GM12878 (cell line): ENCODE data around the gene FREM2. TPM values are rescaled to one million over a fixed set of nuclear protein-coding genes. Genes with fewer than 3 reads are reported as not detected.

ENCODE experiments used
- ATAC-seq: fragments of 200-7000 bp; cut with Tn5 transposase; 3 replicates; pipeline ENCODE4 v1.9.1; 2020; ENCODE audit warnings: mild to moderate bottlenecking, moderate library complexity
- BruUV-seq: library from RNA; stranded (reverse); fragments of 400-500 nt; replicated peaks from 2 replicates; lab custom pipeline; 2021; lab: Mats Ljungman, UMichigan
- CTCF ChIA-PET: fragments of 300-600 bp; sonication (Branson Sonifier 250); formaldehyde crosslinking; extraction: SDS; loops from one replicate; lab custom pipeline; 2021; ENCODE audit warnings: inconsistent platforms; lab: Yijun Ruan, JAX
- POLR2A ChIA-PET: fragments of 350-600 bp; formaldehyde crosslinking; extraction: SDS; loops from one replicate; lab custom pipeline; 2021; ENCODE audit warnings: inconsistent platforms; lab: Charles Lee
- RAD21 ChIA-PET: fragments of 300-600 bp; sonication (Branson Sonifier 250); formaldehyde crosslinking; loops from one replicate; lab custom pipeline; 2023; ENCODE audit warnings: antibody characterized with exemption; ENCODE audit not compliant: unreplicated experiment; lab: Charles Lee
- SMC1A ChIA-PET: fragments of 300-600 bp; sonication (Branson Sonifier 250); formaldehyde crosslinking; loops from one replicate; lab custom pipeline; 2023; ENCODE audit not compliant: unreplicated experiment, uncharacterized antibody; lab: Charles Lee
- DNase-seq: peaks from one replicate; pipeline ENCODE4 v3.0.0-alpha.2; 2011; ENCODE audit warnings: low read depth, low spot score
- FAIRE-seq: peaks from 3 replicates; lab custom pipeline; 2011; peaks lifted over from hg19 to GRCh38; lab: Jason Lieb, UNC
- H2AFZ ChIP-seq: 2 replicates; pipeline ENCODE4 v1.6.0; 2011; ENCODE audit warnings: low read depth, low read length, control low read depth; ENCODE audit not compliant: control insufficient read depth
- H3K27ac ChIP-seq: 2 replicates; pipeline ENCODE4 v1.5.1; 2011; ENCODE audit warnings: control low read depth; ENCODE audit not compliant: control insufficient read depth, insufficient read depth
- H3K27me3 ChIP-seq, 2 experiments: replicated peaks in 1 of 2; 2 replicates each; pipeline versions ENCODE4 v1.6.0 to v1.6.1; 2011; ENCODE audit warnings: low read length in 1 of 2; ENCODE audit not compliant: control insufficient read depth in 2 of 2, insufficient read depth in 2 of 2
- H3K36me3 ChIP-seq, 2 experiments: 2 replicates each; pipeline ENCODE4 v1.5.1; 2011; ENCODE audit warnings: low read length in 1 of 2; ENCODE audit not compliant: control insufficient read depth in 2 of 2, insufficient read depth in 2 of 2
- H3K4me1 ChIP-seq: 2 replicates; pipeline ENCODE4 v1.6.1; 2011; ENCODE audit warnings: mild to moderate bottlenecking, low read length, moderate library complexity, mixed read lengths; ENCODE audit not compliant: control insufficient read depth, insufficient read depth
- H3K4me2 ChIP-seq: 2 replicates; pipeline ENCODE4 v1.6.0; 2011; ENCODE audit warnings: control low read depth; ENCODE audit not compliant: control insufficient read depth, insufficient read depth
- H3K4me3 ChIP-seq: fragments of 200-600 bp; sonication (generic); 2 replicates; pipeline ENCODE4 v1.5.1; 2016
- H3K79me2 ChIP-seq: 2 replicates; pipeline ENCODE4 v1.6.0; 2011; ENCODE audit warnings: low read length; ENCODE audit not compliant: control insufficient read depth, insufficient read depth
- H3K9ac ChIP-seq: 2 replicates; pipeline ENCODE4 v1.8.0; 2011; ENCODE audit warnings: low read length, control low read depth, mixed read lengths; ENCODE audit not compliant: control insufficient read depth, insufficient read depth
- H3K9me3 ChIP-seq: replicated peaks from 3 replicates; pipeline ENCODE4 v1.5.1; 2011; ENCODE audit warnings: mild to moderate bottlenecking, low read length; ENCODE audit not compliant: control insufficient read depth, insufficient read depth
- H4K20me1 ChIP-seq: 2 replicates; pipeline ENCODE4 v1.6.0; 2011; ENCODE audit not compliant: control insufficient read depth, insufficient read depth
- CBFB ChIP-seq: IDR thresholded peaks from 2 replicates; pipeline ENCODE4 v1.6.1; 2016; ENCODE audit warnings: antibody characterized with exemption, low read depth
- CREB1 ChIP-seq: IDR thresholded peaks from 2 replicates; pipeline ENCODE4 v1.6.1; 2012; ENCODE audit warnings: low read depth, mild to moderate bottlenecking, inconsistent platforms
- EGR1 ChIP-seq, 2 experiments: IDR thresholded peaks; 1 replicate in 1 of 2; 2 replicates in 1 of 2; pipeline ENCODE4 v1.6.1; 2011 to 2012; ENCODE audit warnings: low read depth in 2 of 2, low read length in 2 of 2, borderline replicate concordance in 1 of 2, mild to moderate bottlenecking in 1 of 2, moderate library complexity in 1 of 2
- FOS ChIP-seq: IDR thresholded peaks from 3 replicates; pipeline ENCODE4 v1.6.1; 2011; ENCODE audit warnings: borderline replicate concordance; ENCODE audit not compliant: insufficient read length; ENCODE audit errors: extremely low read depth
- IKZF2 ChIP-seq, 2 experiments: fragments of 450-650 bp; IDR thresholded peaks; 2 replicates each; pipeline ENCODE4 v1.6.1; 2017; ENCODE audit warnings: mild to moderate bottlenecking in 2 of 2, moderate library complexity in 2 of 2
- JUNB ChIP-seq: IDR thresholded peaks from 2 replicates; pipeline ENCODE4 v1.6.1; 2016; ENCODE audit warnings: antibody characterized with exemption, mild to moderate bottlenecking
- LARP7 ChIP-seq: fragments of 450-650 bp; IDR thresholded peaks from 2 replicates; pipeline ENCODE4 v1.6.1; 2017; ENCODE audit warnings: mild to moderate bottlenecking
- MXI1 ChIP-seq: fragments of 150-350 bp; IDR thresholded peaks from 2 replicates; pipeline ENCODE4 v1.6.1; 2011; ENCODE audit warnings: low read depth, mild to moderate bottlenecking, inconsistent platforms, low read length, improper control_type of control experiment
- PAX8 ChIP-seq: fragments of 450-650 bp; IDR thresholded peaks from 2 replicates; pipeline ENCODE4 v1.6.1; 2017; ENCODE audit warnings: mild to moderate bottlenecking, moderate library complexity
- SMARCA5 ChIP-seq: fragments of 450-650 bp; IDR thresholded peaks from 2 replicates; pipeline ENCODE4 v1.6.1; 2017; ENCODE audit warnings: mild to moderate bottlenecking
- SUPT20H ChIP-seq: IDR thresholded peaks from 2 replicates; pipeline ENCODE4 v1.6.1; 2011; ENCODE audit warnings: low read depth, mild to moderate bottlenecking, low read length, moderate library complexity, borderline replicate concordance; ENCODE audit not compliant: control insufficient read depth
- TCF12 ChIP-seq: IDR thresholded peaks from 2 replicates; pipeline ENCODE4 v1.6.1; 2011; ENCODE audit warnings: low read depth, mild to moderate bottlenecking, low read length
- YBX1 ChIP-seq: fragments of 450-650 bp; IDR thresholded peaks from 2 replicates; pipeline ENCODE4 v1.6.1; 2016; ENCODE audit warnings: antibody characterized with exemption
- ZNF207 ChIP-seq: fragments of 450-650 bp; IDR thresholded peaks from 2 replicates; pipeline ENCODE4 v1.6.1; 2014; ENCODE audit warnings: antibody characterized with exemption, mild to moderate bottlenecking, borderline replicate concordance
- ZSCAN29 ChIP-seq: fragments of 450-650 bp; IDR thresholded peaks from 2 replicates; pipeline ENCODE4 v1.6.1; 2017; ENCODE audit warnings: mild to moderate bottlenecking, moderate library complexity
- WGBS: methylation state at CpG from one replicate; pipeline ENCODE4 v1.1.6; 2016; ENCODE audit warnings: low lambda C conversion rate; ENCODE audit not compliant: insufficient replicate concordance, insufficient coverage; ENCODE audit errors: missing lambda C conversion rate; 5-methylcytosine and 5-hydroxymethylcytosine counted together
- in situ Hi-C: fragments of 300-500 bp; cut with MboI; formaldehyde crosslinking; loops from 9 replicates; pipeline ENCODE4 v1.14.3; 2018; ENCODE audit warnings: mixed read lengths
- intact Hi-C: fragments of 100-400 bp; cut with micrococcal nuclease; formaldehyde crosslinking; loops from one replicate; pipeline ENCODE4 v1.14.2; 2022; ENCODE audit not compliant: unreplicated experiment
- polyA plus RNA-seq, 11 experiments: library from polyadenylated mRNA; depleted of rRNA in 4 of 11; unstranded in 6 of 11; stranded (reverse) in 5 of 11; fragments of >200 nt; fragmentation: Nextera tagmentation in 4 of 11; fragmentation: Illumina TruSeq in 1 of 11; extraction: Ambion mirVana in 4 of 11; extraction: Trizol in 1 of 11; gene quantifications; 1 replicate in 1 of 11; 2 replicates in 10 of 11; pipeline versions ENCODE4 v1.2.1 to v1.2.3, GENCODE V29; 2011 to 2016; ENCODE audit warnings: inconsistent platforms in 2 of 11, missing spikeins in 2 of 11, low read depth in 1 of 11
- total RNA-seq, 4 experiments: library from RNA; depleted of rRNA in 3 of 4; stranded (reverse); fragments of >200 nt in 3 of 4; fragmentation: Illumina TruSeq in 1 of 4; extraction: Trizol in 1 of 4; gene quantifications; 2 replicates each; pipeline versions ENCODE4 v1.2.1 to v1.2.3, GENCODE V29; 2013 to 2021
- TF ChIP-seq, protein P1 (sequence below): fragments of 450-650 bp; IDR thresholded peaks from 2 replicates; pipeline ENCODE4 v1.6.1; 2017; ENCODE audit warnings: borderline replicate concordance
- TF ChIP-seq, protein P2 (sequence below): IDR thresholded peaks from 2 replicates; pipeline ENCODE4 v1.6.1; 2012; ENCODE audit warnings: low read depth, low read length, improper control_type of control experiment
- TF ChIP-seq, protein P3 (sequence below): IDR thresholded peaks from 2 replicates; pipeline ENCODE4 v1.6.1; 2011; ENCODE audit warnings: borderline replicate concordance, low read depth, mild to moderate bottlenecking, moderate library complexity, mixed read lengths, low read length; ENCODE audit not compliant: insufficient read depth; ENCODE audit errors: extremely low read length

Gene FREM2
- total and polyA plus RNA-seq, 10 of the 15 experiments (the other 5 are each of a cell fraction or from before 2014, with no cell fraction given) = 0.02 to 0.12 (median 0.05) TPM; not detected in 2

DNA sequence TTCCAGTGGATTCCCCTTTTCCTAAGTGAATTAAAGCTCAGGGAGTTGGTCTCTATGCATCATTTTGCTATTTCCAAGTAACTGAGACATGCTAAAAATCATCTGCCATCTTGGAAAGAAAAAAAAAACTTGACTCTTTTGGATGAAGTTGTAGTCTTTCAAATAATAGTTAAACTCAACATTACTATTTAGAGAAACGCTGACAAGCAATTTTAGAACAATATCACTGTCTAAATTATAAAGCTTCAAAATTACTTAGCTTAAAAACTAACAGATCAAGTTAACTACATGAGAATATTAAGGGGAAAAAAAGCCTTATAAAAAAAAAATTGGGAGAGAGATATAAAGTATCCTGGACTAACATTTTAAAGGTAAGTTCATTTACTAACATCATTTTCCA, 235.3 kb downstream of the FREM2 start:
- no peaks in the 10 kb centered on the region for H3K79me2 ChIP-seq
- DNase-seq (no peak), FAIRE-seq (no peak), ATAC-seq (no peak)
- in situ Hi-C loops = no loop called here
- RAD21 ChIA-PET = no interaction called here
- H3K9me3 ChIP-seq = no peaks in the 10 kb centered on the region; the same call in 2 of the 3 replicates
- H3K9ac ChIP-seq = no peak overlapping the region
- H3K36me3 ChIP-seq = no peaks in the 10 kb centered on the region
- H3K27ac ChIP-seq = no peak overlapping the region
- CTCF ChIA-PET = interaction anchor here (0.7 to 1.0 kb wide), 3 partner anchors 8 to 47 kb away, joined by 3 read pairs; no protein-coding TSS in a partner anchor
- no peak overlapping the region for H3K4me2 ChIP-seq
- POLR2A ChIA-PET = no interaction called here
- no peak overlapping the region for H3K4me3 ChIP-seq
- WGBS = 28% methylated on average over 1 of the region's 1 CpG
- SMC1A ChIA-PET = interaction anchor here (0.6 to 1.0 kb wide), 3 partner anchors 9 to 331 kb away, joined by 3 read pairs; no protein-coding TSS in a partner anchor
- no peaks in the 10 kb centered on the region for H3K27me3 ChIP-seq
- no peaks in the 10 kb centered on the region for H4K20me1 ChIP-seq
- no TSS peak for BruUV-seq
- H3K4me1 ChIP-seq = no peaks in the 10 kb centered on the region
- no peak overlapping the region for H2AFZ ChIP-seq
- TF ChIP-seq, protein P1, sequence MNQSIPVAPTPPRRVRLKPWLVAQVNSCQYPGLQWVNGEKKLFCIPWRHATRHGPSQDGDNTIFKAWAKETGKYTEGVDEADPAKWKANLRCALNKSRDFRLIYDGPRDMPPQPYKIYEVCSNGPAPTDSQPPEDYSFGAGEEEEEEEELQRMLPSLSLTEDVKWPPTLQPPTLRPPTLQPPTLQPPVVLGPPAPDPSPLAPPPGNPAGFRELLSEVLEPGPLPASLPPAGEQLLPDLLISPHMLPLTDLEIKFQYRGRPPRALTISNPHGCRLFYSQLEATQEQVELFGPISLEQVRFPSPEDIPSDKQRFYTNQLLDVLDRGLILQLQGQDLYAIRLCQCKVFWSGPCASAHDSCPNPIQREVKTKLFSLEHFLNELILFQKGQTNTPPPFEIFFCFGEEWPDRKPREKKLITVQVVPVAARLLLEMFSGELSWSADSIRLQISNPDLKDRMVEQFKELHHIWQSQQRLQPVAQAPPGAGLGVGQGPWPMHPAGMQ = no peak
- no peak for TF ChIP-seq ZNF207
- no peak for TF ChIP-seq MXI1
- no peak for TF ChIP-seq LARP7
- TF ChIP-seq TCF12 = no peak
- TF ChIP-seq IKZF2 (IDR thresholded peaks at IDR 0.05) = no peak
- no peak for TF ChIP-seq YBX1
- no peak for TF ChIP-seq SUPT20H
- TF ChIP-seq CREB1 = no peak
- TF ChIP-seq, protein P2, sequence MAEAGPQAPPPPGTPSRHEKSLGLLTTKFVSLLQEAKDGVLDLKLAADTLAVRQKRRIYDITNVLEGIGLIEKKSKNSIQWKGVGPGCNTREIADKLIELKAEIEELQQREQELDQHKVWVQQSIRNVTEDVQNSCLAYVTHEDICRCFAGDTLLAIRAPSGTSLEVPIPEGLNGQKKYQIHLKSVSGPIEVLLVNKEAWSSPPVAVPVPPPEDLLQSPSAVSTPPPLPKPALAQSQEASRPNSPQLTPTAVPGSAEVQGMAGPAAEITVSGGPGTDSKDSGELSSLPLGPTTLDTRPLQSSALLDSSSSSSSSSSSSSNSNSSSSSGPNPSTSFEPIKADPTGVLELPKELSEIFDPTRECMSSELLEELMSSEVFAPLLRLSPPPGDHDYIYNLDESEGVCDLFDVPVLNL = no peak
- TF ChIP-seq FOS = no peak
- TF ChIP-seq, protein P3, sequence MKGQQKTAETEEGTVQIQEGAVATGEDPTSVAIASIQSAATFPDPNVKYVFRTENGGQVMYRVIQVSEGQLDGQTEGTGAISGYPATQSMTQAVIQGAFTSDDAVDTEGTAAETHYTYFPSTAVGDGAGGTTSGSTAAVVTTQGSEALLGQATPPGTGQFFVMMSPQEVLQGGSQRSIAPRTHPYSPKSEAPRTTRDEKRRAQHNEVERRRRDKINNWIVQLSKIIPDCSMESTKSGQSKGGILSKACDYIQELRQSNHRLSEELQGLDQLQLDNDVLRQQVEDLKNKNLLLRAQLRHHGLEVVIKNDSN = no peak
- no peak for TF ChIP-seq CBFB
- no peak for TF ChIP-seq PAX8
- no peak for TF ChIP-seq JUNB
- TF ChIP-seq ZSCAN29 = no peak
- no peak for TF ChIP-seq SMARCA5
- no peak for TF ChIP-seq EGR1 (IDR thresholded peaks at IDR 0.05; ENCODE audit: borderline replicate concordance in 1 of 2, low read depth in 2 of 2, low read length in 2 of 2)
- intact Hi-C loops = no loop called here
